Stimulated activated CD8-positive, alpha-beta memory T cell treated with anti-CD3 and anti-CD28 coated beads, Interleukin-7, amount 100 ng/mL, for 4 hours (primary cell): Measurements from ENCODE around the gene PPDPF.
"Not testable (repeated sequence)": the region's sequence is repeated elsewhere in the genome, so short reads cannot be mapped to it uniquely, and the experiment has no call there.

Experiments used
- DNase-seq, 2 donors: peaks; one replicate each; pipeline ENCODE4 v3.0.0-alpha.2; 2020; ENCODE audit warnings: low read depth in 2 of 2

PPDPF gene

GRCh38 chr20:63564036-63564810 lies 43.7 kb downstream of the PPDPF start:
- DNase-seq = no peak

- no peak for DNase-seq
Measured at GRCh38 chr20:63565021-63565698, 44.6 kb downstream of the PPDPF start.

DNA sequence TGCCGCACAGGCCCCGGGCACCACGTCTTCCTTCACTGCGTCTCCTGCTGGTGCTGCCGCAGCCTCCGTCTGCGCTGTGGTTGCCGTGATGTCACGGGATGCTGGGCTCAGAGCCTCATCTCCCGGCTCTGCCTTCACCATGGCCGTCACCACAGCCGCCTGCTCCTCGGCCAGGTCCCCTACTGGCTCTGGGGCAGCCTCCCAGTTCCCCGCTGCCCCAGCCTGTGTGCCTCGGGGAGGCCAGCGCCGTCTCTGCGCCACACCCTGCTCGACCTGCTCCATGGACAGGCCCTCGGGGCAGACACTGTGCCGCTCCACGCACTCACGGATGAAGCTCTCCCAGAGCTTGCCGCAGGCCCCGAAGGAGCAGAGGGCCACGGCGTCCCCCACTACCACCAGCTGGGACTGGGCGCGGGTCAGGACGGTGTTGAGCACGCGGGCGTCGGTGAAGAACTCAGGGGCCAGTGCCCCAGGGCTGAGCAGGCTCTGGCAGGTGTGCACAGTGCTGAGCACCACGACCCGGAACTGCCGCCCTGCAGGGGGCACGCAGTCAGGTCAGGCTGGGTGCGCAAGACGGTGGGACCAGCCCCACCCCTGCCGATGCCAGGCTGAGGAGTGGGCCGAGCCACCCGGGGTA lies 45.3 kb downstream of the PPDPF start:
- DNase-seq = no peak

- DNase-seq = no peak
Measured at GRCh38 chr20:63566395-63567135, 46.0 kb downstream of the PPDPF start.

GRCh38 chr20:63567136-63567385 lies 46.5 kb downstream of the PPDPF start:
- no peak for DNase-seq

DNA sequence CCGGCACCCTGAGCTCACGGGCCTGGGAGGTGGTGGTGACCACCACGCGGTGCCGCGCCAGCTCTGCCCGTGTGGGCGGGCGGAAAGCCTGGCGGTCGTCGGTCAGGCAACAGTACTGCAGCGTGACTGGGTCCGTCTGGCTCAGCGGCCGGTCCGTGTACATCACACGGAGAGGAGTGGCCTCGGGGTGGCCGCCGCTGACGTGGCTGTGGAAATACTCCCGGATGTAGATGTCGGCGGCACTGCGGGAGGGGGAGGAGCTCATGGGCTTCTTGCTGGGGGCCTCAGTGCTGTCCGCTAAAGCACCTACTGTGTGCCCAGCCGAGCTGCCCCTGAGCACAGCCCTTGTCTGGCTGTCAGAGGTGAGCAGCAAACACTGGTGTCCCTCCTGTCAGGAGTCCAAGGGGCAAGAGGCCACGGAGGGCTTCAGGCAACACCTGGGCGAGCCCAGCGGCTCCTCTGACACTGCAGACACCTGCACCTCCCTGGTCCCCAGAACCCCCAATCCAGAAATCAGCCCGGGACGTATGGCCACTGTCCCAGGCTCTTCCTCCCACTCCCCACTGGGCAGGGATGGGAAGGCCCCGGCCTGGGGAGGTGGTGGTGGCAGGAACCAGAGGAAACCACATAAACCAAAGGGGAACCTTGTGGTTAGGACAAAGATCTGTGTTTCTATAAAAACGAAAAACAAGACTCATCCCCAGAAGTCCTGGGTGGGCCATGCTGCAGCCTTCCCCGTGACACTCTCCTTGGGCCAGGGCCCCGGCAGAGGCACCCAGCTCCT lies 47.0 kb downstream of the PPDPF start:
- DNase-seq = peak; percentile 19 to 59

DNA sequence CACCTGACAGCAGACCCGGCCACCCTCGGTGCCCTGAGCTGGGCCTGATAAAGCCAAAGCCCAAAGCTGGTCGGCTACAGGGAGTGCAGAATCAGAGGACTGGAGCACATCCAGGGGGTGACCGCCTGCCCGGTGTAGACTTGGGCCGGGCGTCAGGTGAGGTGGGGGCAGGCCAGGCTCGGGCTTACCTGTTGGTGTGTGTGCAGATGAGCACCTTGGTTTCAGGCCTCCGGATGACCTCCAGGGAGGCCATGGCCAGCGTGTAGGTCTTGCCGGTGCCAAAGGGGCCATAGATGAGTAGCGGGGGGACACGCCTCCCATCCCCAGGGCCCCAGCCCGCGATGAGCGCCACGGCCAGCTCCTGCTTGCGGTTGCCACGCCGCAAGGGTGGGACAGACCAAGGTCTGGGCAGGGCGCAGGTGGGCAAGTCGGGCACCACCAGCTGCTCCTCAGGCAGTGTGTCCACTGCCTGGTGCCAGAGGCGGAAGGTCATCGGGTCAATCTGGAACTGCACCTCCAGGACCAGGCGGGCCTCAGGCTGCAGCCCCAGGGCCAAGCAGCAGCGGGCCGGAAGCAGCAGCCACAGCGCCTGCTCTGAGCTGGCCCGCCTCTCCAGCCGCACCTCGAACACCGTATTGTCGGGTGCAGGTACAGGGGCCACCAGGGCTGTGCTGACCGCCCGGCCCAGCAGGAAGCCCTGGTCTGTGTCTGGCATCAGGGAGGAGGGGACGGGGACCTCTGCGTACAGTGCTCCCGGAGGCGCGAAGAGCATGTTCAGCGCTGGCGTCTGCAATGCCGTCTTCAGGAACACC lies 47.8 kb downstream of the PPDPF start:
- no peak for DNase-seq

GRCh38 chr20:63568986-63569949 lies 48.7 kb downstream of the PPDPF start:
- DNase-seq = no peak

DNA sequence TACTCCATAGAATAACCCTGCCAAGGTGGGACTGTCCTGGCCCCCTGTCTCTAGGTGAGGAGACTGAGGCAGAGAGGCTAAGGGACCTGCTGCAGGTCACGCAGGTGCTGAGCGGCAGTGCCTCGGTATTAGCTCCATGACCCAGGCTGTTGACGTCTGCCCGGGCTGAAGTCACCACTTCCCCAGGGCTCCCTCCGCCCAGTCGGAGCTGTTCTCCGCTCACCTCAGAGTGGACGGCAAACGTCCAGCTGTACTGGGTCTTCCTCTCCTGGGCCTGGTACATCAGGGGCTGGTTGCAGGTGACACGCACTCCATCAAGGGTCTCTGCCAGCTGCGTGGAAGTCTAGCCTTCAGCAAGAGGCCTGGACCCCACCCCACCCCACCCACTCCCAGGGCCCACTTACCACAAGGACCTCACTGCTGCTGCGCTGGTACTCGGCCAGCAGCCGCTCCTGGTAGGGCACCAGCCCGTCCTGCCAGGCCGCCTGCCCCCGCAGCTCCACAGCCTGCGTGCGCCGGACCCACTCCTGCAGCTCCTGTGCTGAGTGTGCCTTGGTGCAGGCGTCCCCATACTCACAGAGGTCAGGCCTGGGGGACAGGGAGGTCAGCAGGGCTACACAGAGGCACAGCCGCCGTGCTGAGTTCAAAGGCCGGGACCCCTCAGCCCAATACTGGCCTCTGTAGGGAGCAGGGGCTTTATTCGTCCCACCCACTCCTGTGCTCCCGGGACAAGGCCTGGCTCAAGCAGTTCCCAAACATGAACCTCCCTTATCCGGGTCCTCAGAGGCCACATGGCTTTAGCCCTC lies 49.9 kb downstream of the PPDPF start:
- no peak for DNase-seq

DNA sequence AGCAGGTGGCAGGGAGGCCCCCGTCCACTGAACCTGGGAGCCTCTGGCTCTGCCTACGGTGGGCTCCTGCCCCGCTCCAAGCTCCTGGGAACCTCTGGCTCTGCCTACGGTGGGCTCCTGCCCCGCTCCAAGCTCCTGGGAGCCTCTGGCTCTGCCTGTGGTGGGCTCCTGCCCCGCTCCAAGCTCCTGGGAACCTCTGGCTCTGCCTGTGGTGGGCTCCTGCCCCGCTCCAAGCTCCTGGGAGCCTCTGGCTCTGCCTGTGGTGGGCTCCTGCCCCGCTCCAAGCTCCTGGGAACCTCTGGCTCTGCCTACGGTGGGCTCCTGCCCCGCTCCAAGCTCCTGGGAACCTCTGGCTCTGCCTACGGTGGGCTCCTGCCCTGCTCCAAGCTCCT lies 50.5 kb downstream of the PPDPF start:
- not testable (repeated sequence) for DNase-seq
